Ovary (tissue), 3 donors: Measurements from ENCODE around the gene SLC25A52.

ENCODE experiments used
- CTCF ChIP-seq, 3 donors: fragments of 450-650 bp in 2 of 3; fragments of 200-600 bp in 1 of 3; IDR thresholded peaks; one replicate each; pipeline versions ENCODE4 v1.5.1 to v1.8.0; 2016 to 2022; ENCODE audit warnings: antibody characterized with exemption in 3 of 3, mild to moderate bottlenecking in 1 of 3
- EP300 ChIP-seq: sonication (generic); formaldehyde crosslinking; IDR thresholded peaks from one replicate; pipeline ENCODE4 v1.6.1; 2017; ENCODE audit warnings: antibody characterized with exemption
- POLR2A ChIP-seq: fragments of 450-650 bp; IDR thresholded peaks from one replicate; pipeline ENCODE4 v1.6.1; 2017; ENCODE audit warnings: antibody characterized with exemption, mild to moderate bottlenecking, moderate library complexity
- donor health status: DM: no; HTN: no; CAD: no.

- TF ChIP-seq CTCF (IDR thresholded peaks at IDR 0.05) (no peak), POLR2A (no peak), EP300 (no peak)
These were observed 10.4 kb downstream of the SLC25A52 start for GRCh38 chr18:31750273-31750672.
